Endodermal cell (in vitro differentiated cells): Measurements from ENCODE around the gene C4orf51. TPM values are rescaled to one million over a fixed set of nuclear protein-coding genes. Genes with fewer than 3 reads are reported as not detected.

Experiments
- DNase-seq: peaks from one replicate; pipeline ENCODE4 v3.0.0-alpha.2; 2017
- H3K27ac ChIP-seq: 2 replicates; pipeline ENCODE4 v1.5.1; 2013; ENCODE audit warnings: mild to moderate bottlenecking, low read depth, low read length, moderate library complexity
- H3K27me3 ChIP-seq: 2 replicates; pipeline ENCODE4 v1.6.1; 2013; ENCODE audit warnings: mild to moderate bottlenecking, low read length, moderate library complexity; ENCODE audit not compliant: insufficient read depth, control insufficient read depth, poor library complexity, severe bottlenecking
- H3K36me3 ChIP-seq: 2 replicates; pipeline ENCODE4 v1.7.0; 2013; ENCODE audit warnings: mild to moderate bottlenecking, low read length, moderate library complexity; ENCODE audit not compliant: control insufficient read depth, insufficient read depth
- H3K4me1 ChIP-seq: one replicate; pipeline ENCODE4 v1.7.0; 2013; ENCODE audit warnings: low read length; ENCODE audit not compliant: control insufficient read depth, insufficient read depth
- H3K4me3 ChIP-seq: 2 replicates; pipeline ENCODE4 v1.5.1; 2013; ENCODE audit warnings: mild to moderate bottlenecking, low read length, moderate library complexity
- H3K9ac ChIP-seq: 2 replicates; pipeline ENCODE4 v1.6.1; 2013; ENCODE audit warnings: mild to moderate bottlenecking, low read length, moderate library complexity; ENCODE audit not compliant: poor library complexity, severe bottlenecking; ENCODE audit errors: extremely low read depth
- H3K9me3 ChIP-seq: 2 replicates; pipeline ENCODE4 v1.6.1; 2013; ENCODE audit warnings: mild to moderate bottlenecking, low read length, moderate library complexity; ENCODE audit not compliant: control insufficient read depth
- H3K27ac Mint-ChIP-seq: 2 replicates; pipeline ENCODE4 v1.8.0; 2020; ENCODE audit warnings: mixed read lengths
- H3K27me3 Mint-ChIP-seq: 2 replicates; pipeline ENCODE4 v1.8.0; 2021; ENCODE audit warnings: mild to moderate bottlenecking, mixed read lengths; ENCODE audit not compliant: insufficient read depth
- H3K36me3 Mint-ChIP-seq: 2 replicates; pipeline ENCODE4 v1.8.0; 2020; ENCODE audit warnings: low read depth, mixed read lengths
- H3K4me1 Mint-ChIP-seq: 2 replicates; pipeline ENCODE4 v1.8.0; 2020; ENCODE audit warnings: mixed read lengths
- H3K4me3 Mint-ChIP-seq: 2 replicates; pipeline ENCODE4 v1.8.0; 2020; ENCODE audit warnings: mild to moderate bottlenecking, moderate library complexity, mixed read lengths
- H3K9me3 Mint-ChIP-seq: 2 replicates; pipeline ENCODE4 v1.8.0; 2020; ENCODE audit warnings: mild to moderate bottlenecking, mixed read lengths
- CTCF ChIP-seq: fragments of 200-600 bp; sonication (generic); conservative IDR thresholded peaks from 2 replicates; pipeline ENCODE4 v1.5.0; 2021; ENCODE audit warnings: antibody characterized with exemption, mild to moderate bottlenecking
- WGBS, 2 experiments: methylation state at CpG; one replicate each; pipeline versions ENCODE4 v1.1.5 to v1.1.7; 2013; ENCODE audit warnings: missing lambda C conversion rate in 2 of 2, mixed read lengths in 1 of 2; ENCODE audit not compliant: insufficient coverage in 1 of 2, insufficient read length in 1 of 2; 5-methylcytosine and 5-hydroxymethylcytosine counted together
- total RNA-seq, 2 donors: library from RNA; stranded (reverse); fragmentation: NEBNext Ultra II Directional in 1 of 2; extraction: Animal tissue kit (Norgen Biotek cat#: 25700) in 1 of 2; gene quantifications; 2 replicates in 1 of 2; 3 replicates in 1 of 2; pipeline ENCODE4 v1.2.1, GENCODE V29; 2021

The C4orf51 gene
- total RNA-seq, 2 donors from 2014 or later = 6.8 TPM; not detected in 1

- no peaks in the 10 kb centered on the region for H3K9me3 Mint-ChIP-seq
- no peak overlapping the region for H3K4me3 Mint-ChIP-seq
- Histone ChIP-seq H3K27ac (no peak overlapping the region), H3K9ac (no peak overlapping the region), H3K36me3 (peaks cover 72% of the 10 kb centered on the region), H3K4me3 (no peak overlapping the region), H3K9me3 (peaks cover 5% of the 10 kb centered on the region), H3K4me1 (peaks cover under 1% of the 10 kb centered on the region), H3K27me3 (no peaks in the 10 kb centered on the region)
- WGBS, 2 experiments = 93 to 97% methylated on average over 3 to 5 of the region's 5 CpGs
- H3K4me1 Mint-ChIP-seq = peaks cover 5% of the 10 kb centered on the region
- no peak overlapping the region for H3K27ac Mint-ChIP-seq
- TF ChIP-seq CTCF = no peak
- peaks cover 65% of the 10 kb centered on the region for H3K36me3 Mint-ChIP-seq
- no peak for DNase-seq
- no peaks in the 10 kb centered on the region for H3K27me3 Mint-ChIP-seq
Observed at GRCh38 chr4:145766273-145766672, 86.3 kb downstream of the C4orf51 start.

- H3K36me3 ChIP-seq = peaks cover 66% of the 10 kb centered on the region
- 96% methylated on average over 2 of the region's 2 CpGs; no CpG with 5 or more reads in 1 of the 2 experiments for WGBS, 2 experiments
Observed at GRCh38 chr4:145769450-145770037, 89.6 kb downstream of the C4orf51 start.

GRCh38 chr4:145770124-145770523 is 90.2 kb downstream of the C4orf51 start:
- Mint-ChIP-seq H3K27me3 (no peaks in the 10 kb centered on the region), H3K4me3 (no peak overlapping the region), H3K4me1 (peaks cover 17% of the 10 kb centered on the region), H3K9me3 (no peaks in the 10 kb centered on the region), H3K27ac (no peak overlapping the region), H3K36me3 (peaks cover 51% of the 10 kb centered on the region)
- Histone ChIP-seq H3K4me1 (peaks cover 10% of the 10 kb centered on the region), H3K27ac (no peak overlapping the region), H3K9me3 (peaks cover 5% of the 10 kb centered on the region), H3K27me3 (no peaks in the 10 kb centered on the region), H3K4me3 (no peak overlapping the region), H3K9ac (no peak overlapping the region), H3K36me3 (peaks cover 66% of the 10 kb centered on the region)
- TF ChIP-seq CTCF = no peak
- no peak for DNase-seq
- WGBS, 2 experiments = 93 to 97% methylated on average over 2 of the region's 4 CpGs

More at GRCh38 chr4:145769450-145770037, 89.6 kb downstream of the C4orf51 start:
- Mint-ChIP-seq H3K27me3 (no peaks in the 10 kb centered on the region), H3K4me3 (no peak overlapping the region), H3K36me3 (peaks cover 57% of the 10 kb centered on the region), H3K4me1 (peaks cover 17% of the 10 kb centered on the region), H3K27ac (no peak overlapping the region), H3K9me3 (no peaks in the 10 kb centered on the region)
- Histone ChIP-seq H3K27me3 (no peaks in the 10 kb centered on the region), H3K9ac (no peak overlapping the region), H3K4me1 (peaks cover 10% of the 10 kb centered on the region), H3K9me3 (peaks cover 5% of the 10 kb centered on the region), H3K27ac (no peak overlapping the region), H3K4me3 (no peak overlapping the region)
- TF ChIP-seq CTCF = no peak
- DNase-seq = no peak
